Measurements from ENCODE around the gene SERINC5.

The SERINC5 gene

GRCh38 chr5:80230269-80230992 lies 25.4 kb downstream of the SERINC5 start:
- in situ Hi-C loops (cut with MboI; ENCODE audit: low sequenced_read_pairs) = no loop called here

DNA sequence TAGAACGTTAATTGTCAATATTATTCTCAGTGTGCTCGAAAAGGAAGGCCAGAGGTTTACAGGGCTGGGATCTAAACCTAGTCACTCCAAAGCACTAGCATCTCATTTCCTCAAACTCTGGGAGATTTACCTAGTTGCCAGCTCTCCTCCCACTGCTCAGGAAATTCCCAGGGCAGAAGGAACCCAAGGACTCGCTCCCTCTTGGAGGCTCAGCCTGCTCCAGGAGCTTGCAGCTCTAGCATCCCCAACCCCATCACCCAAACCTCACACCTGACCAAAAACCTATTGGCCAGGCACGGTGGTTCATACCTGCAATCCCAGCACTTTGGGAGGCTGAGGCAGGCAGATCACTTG lies 26.0 kb downstream of the SERINC5 start:
- in situ Hi-C loops (cut with MboI; ENCODE audit: low sequenced_read_pairs) = no loop called here

GRCh38 chr5:80227979-80228596 lies 27.8 kb downstream of the SERINC5 start:
- in situ Hi-C loops (cut with MboI; ENCODE audit: low sequenced_read_pairs) = no loop called here

DNA sequence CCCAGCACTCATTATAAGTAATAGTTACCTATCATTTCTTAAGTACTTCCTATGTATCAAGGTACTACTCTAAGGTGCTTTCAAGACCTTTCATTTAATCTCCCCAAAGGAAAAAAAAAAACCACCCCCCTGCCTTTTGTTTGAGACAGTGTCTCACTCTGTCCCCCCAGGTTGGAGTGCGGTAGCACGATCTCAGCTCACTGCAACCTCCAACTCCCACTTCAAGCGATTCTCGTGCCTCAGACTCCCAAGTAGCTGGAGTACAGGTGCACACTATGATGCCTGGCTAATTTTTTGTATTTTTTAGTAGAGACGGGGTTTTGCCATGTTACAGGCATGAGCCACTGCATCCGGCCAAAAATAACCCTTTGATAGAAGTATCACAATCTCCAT lies 29.9 kb downstream of the SERINC5 start:
- in situ Hi-C loops (cut with MboI; ENCODE audit: low sequenced_read_pairs) = no loop called here

- in situ Hi-C loops (cut with MboI; ENCODE audit: low sequenced_read_pairs) = no loop called here
These were observed 30.5 kb downstream of the SERINC5 start for GRCh38 chr5:80225189-80225933.

GRCh38 chr5:80223561-80223960 lies 32.3 kb downstream of the SERINC5 start:
- in situ Hi-C loops (cut with MboI; ENCODE audit: low sequenced_read_pairs) = no loop called here

DNA sequence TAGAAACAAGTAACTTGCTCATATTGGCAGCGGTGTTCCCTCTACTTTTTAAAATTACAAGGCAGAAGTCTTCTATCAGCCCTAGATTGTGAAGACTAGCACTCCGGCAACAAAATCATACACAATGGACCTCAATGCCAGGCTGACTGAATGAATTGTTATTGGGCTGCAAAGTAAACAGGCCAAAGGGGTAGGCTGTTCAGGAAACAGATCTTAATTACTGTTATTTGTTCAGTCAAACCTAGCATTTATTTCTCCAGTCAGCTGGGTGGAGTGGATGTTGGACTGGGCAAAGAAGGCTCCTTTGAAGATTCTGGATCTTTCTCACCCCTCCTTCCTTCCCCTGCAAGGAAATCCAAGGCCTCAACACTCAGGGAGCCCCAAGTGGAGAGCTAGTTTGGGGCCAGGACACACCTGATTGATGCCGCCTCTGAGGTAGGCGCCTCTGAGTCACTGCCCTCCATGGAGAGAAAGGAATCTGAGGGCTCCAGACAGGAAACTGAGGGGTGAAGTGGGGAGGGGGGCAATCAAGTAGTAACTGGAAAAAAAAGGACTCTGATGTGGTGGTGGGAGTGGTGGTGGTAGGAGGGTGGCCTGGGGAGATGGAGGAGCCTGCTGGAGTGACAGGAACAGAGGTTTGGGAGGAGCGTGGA lies 35.5 kb downstream of the SERINC5 start:
- in situ Hi-C loops (cut with MboI; ENCODE audit: low sequenced_read_pairs) = no loop called here

DNA sequence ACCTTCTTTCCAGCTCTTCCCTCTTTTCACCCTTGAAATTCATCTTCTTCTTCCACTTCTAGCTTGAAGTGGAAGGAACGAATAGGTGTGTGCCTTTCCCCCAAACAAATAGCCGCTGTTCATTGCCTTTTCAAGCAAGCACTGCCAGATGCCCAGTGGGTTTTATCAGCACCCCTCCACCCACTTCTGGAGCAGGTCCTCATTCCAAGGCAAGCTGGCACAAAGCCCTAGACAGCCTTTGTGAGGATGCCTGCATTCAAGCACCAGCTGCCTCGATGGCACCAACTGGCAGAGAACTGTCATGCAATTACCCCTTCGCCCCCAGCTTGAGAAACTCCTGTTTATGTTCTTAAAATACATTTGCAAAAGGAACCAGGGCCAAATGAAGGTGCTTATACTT lies 36.5 kb downstream of the SERINC5 start:
- in situ Hi-C loops (cut with MboI; ENCODE audit: low sequenced_read_pairs) = no loop called here

- in situ Hi-C loops (cut with MboI; ENCODE audit: low sequenced_read_pairs) = no loop called here
These were observed 38.2 kb downstream of the SERINC5 start for GRCh38 chr5:80217667-80218066.

GRCh38 chr5:80216753-80217596 lies 38.9 kb downstream of the SERINC5 start:
- in situ Hi-C loops (cut with MboI; ENCODE audit: low sequenced_read_pairs) = no loop called here

DNA sequence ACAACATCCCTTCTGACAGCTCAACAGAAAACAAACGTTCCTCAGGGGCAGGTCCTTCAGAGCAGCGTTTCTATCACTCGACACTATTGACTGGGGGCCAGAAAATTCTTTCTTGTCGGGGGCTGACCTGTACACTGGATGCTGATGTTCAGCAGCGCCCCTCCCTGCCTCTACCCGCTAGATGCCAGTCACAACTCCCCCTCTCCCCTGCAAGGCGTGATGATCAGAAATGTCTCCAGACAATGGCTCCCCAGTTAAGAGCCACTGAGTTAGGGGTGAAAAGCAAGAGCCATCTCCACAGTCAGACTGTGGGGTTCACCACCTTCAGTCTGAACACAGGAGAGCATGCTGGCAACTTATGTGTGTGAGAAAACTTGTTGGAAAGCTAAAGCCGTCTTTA lies 39.8 kb downstream of the SERINC5 start:
- in situ Hi-C loops (cut with MboI; ENCODE audit: low sequenced_read_pairs) = no loop called here

DNA sequence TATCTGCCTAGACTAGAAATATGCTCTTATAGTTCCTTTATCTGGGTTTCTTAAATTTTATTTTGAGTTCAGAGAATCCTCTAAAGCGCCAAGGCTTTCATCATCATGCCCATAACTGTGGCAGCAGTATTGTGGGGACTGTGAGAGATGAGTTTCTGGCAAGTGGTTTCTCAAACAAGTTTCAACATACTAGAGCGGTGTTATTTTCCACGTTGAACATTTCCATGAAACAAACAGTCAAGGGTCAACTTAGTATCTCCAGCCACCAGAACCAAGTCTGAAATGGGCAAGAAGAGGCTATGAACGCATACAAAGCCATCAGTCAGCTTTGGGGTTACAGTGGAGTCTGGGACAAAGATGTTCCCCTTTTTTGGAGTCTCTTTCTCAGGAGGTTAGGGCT lies 40.3 kb downstream of the SERINC5 start:
- in situ Hi-C loops (cut with MboI; ENCODE audit: low sequenced_read_pairs) = no loop called here

DNA sequence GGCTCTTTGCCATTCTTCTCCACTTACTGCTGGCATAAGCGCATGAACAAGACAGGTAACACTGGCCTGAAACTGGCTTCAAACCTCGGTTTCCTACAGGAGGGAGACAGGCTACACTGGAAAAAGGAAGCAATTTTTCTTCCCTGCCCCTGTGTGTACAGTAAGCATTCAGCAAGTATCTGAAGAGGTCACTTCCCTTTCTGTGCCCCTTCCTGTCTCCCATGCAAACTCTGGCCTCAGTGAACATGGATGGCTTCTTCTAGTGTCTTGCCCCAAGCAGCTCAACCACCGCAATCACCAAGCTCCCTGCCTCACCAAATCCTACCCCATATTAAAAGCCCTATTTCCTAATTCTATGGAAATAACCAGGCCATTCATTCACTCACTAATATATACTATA lies 42.4 kb downstream of the SERINC5 start:
- in situ Hi-C loops (cut with MboI; ENCODE audit: low sequenced_read_pairs) = no loop called here

GRCh38 chr5:80212171-80212667 lies 43.6 kb downstream of the SERINC5 start:
- in situ Hi-C loops (cut with MboI; ENCODE audit: low sequenced_read_pairs) = no loop called here

DNA sequence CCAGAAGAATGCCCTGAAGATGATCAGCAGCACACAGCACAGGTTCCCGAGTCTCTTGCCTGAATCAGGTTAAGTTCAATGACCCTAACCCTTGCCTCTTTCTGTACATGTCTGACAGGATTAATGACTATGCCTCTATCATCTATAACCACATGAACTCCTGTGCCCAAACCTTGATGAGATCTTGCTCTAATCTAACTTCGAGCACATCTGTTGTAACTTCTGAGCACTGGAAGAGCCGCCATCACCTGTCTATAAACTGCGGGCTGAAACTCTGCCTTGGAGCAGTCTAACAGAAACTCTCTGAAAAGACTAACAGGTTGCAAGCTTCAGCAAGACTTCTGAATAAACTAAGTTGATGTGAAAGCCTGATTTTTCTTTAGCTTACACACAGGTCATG lies 44.5 kb downstream of the SERINC5 start:
- in situ Hi-C loops (cut with MboI; ENCODE audit: low sequenced_read_pairs) = no loop called here

DNA sequence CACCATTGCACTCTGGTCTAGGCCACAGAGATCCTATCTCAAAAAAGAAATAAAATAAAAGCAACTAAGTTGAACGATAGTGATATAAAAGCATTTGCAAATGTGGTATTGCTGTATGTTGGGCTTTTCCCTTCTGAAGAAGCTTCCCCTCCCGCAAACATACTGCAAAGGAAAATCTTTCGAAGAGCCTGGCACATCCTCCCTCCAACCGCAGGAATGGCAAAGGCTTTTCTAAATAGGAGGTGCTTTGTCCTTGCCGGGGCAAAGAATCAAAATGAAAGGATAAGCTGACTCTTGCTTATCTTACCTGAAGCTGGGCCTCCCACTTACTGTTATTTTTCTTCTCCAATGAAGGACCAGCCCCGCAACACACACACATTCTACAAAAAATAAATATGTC lies 45.8 kb downstream of the SERINC5 start:
- in situ Hi-C loops (cut with MboI; ENCODE audit: low sequenced_read_pairs) = no loop called here

GRCh38 chr5:80208381-80208780 lies 47.5 kb downstream of the SERINC5 start:
- in situ Hi-C loops (cut with MboI; ENCODE audit: low sequenced_read_pairs) = no loop called here

- in situ Hi-C loops (cut with MboI; ENCODE audit: low sequenced_read_pairs) = no loop called here
These were observed 48.0 kb downstream of the SERINC5 start for GRCh38 chr5:80207832-80208231.

GRCh38 chr5:80206282-80206681 lies 49.6 kb downstream of the SERINC5 start:
- in situ Hi-C loops (cut with MboI; ENCODE audit: low sequenced_read_pairs) = no loop called here

DNA sequence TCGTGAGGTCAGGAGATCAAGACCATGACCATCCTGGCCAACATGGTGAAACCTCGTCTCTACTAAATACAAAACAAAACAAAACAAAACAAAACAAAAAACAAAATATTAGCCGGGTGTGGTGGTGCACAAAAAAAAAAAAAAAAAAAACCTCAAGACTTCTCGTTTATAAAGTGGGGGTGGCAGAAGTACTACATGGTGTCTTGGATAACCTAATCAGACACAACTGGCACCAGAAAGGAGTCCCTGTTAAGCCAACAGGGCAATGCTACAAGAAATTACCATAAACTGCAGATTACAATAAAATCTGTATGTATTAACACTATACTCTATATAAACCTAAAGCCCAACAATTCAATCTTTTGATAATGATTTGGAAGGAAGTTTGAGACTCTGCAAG lies 50.0 kb downstream of the SERINC5 start:
- in situ Hi-C loops (cut with MboI; ENCODE audit: low sequenced_read_pairs) = no loop called here

All from HL-60/S4 treated with phorbol 12-myristate 13-acetate at 8.2 ng/mL for 4 days and 3 days (cell line).